ENCODE data around the gene ECM1. TPM values are rescaled to one million over a fixed set of nuclear protein-coding genes. Genes with fewer than 3 reads are reported as not detected.

The ECM1 gene
- total and polyA plus RNA-seq, 2 experiments from 2014 or later = 1.9 to 2.9 TPM

GRCh38 chr1:150515328-150516049, 7.6 kb downstream of the ECM1 start, which contains the start of gene FALEC:
TSS of gene FALEC (plus strand) at chr1:150515752.
- no peak for TF ChIP-seq CTCF (IDR thresholded peaks at IDR 0.05; ENCODE audit: low read depth, low read length)
- Histone ChIP-seq H3K9me3 (ENCODE audit: low read depth) (no peaks in the 10 kb centered on the region), H3K36me3 (no peaks in the 10 kb centered on the region), H3K27ac (peak within 1 kb of the TSS; percentile 86), H3K27me3 (no peaks in the 10 kb centered on the region), H3K4me3 (peak within 1 kb of the TSS; percentile 43), H3K4me1 (ENCODE audit: low read depth) (peaks cover 11% of the 10 kb centered on the region)
- peak; percentile 98 for DNase-seq (ENCODE audit: low read depth in 1 of 2, low spot score in 1 of 2)

- H3K4me1 ChIP-seq (ENCODE audit: low read depth) = peaks cover 11% of the 10 kb centered on the region
- H3K27ac ChIP-seq = no peak overlapping the region
- no peaks in the 10 kb centered on the region for H3K9me3 ChIP-seq (ENCODE audit: low read depth)
- H3K4me3 ChIP-seq = peak overlapping the region; percentile 43
- peak in 1 of 2 donors; percentile 21 for DNase-seq (ENCODE audit: low read depth in 1 of 2, low spot score in 1 of 2)
- no peaks in the 10 kb centered on the region for H3K27me3 ChIP-seq
- no peak for TF ChIP-seq CTCF (IDR thresholded peaks at IDR 0.05; ENCODE audit: low read depth, low read length)
- H3K36me3 ChIP-seq = no peaks in the 10 kb centered on the region
Observed at GRCh38 chr1:150516050-150516591, 8.2 kb downstream of the ECM1 start.

GRCh38 chr1:150516616-150517015, 8.7 kb downstream of the ECM1 start:
- no peaks in the 10 kb centered on the region for H3K36me3 ChIP-seq
- no peak for TF ChIP-seq CTCF (IDR thresholded peaks at IDR 0.05; ENCODE audit: low read depth, low read length)
- peaks cover 11% of the 10 kb centered on the region for H3K4me1 ChIP-seq (ENCODE audit: low read depth)
- H3K27ac ChIP-seq = no peak overlapping the region
- no peaks in the 10 kb centered on the region for H3K9me3 ChIP-seq (ENCODE audit: low read depth)
- H3K4me3 ChIP-seq = peak overlapping the region; percentile 43
- H3K27me3 ChIP-seq = no peaks in the 10 kb centered on the region
- no peak for DNase-seq (ENCODE audit: low read depth in 1 of 2, low spot score in 1 of 2)

GRCh38 chr1:150521196-150521968, 13.5 kb downstream of the ECM1 start:
- no peak for DNase-seq (ENCODE audit: low read depth in 1 of 2, low spot score in 1 of 2)
- no peak overlapping the region for H3K27ac ChIP-seq
- TF ChIP-seq CTCF (IDR thresholded peaks at IDR 0.05; ENCODE audit: low read depth, low read length) = no peak
- H3K27me3 ChIP-seq = no peaks in the 10 kb centered on the region
- H3K36me3 ChIP-seq = no peaks in the 10 kb centered on the region
- no peaks in the 10 kb centered on the region for H3K9me3 ChIP-seq (ENCODE audit: low read depth)
- no peak overlapping the region for H3K4me3 ChIP-seq
- H3K4me1 ChIP-seq (ENCODE audit: low read depth) = peaks cover under 1% of the 10 kb centered on the region

- Histone ChIP-seq H3K4me1 (ENCODE audit: low read depth) (no peaks in the 10 kb centered on the region), H3K36me3 (no peaks in the 10 kb centered on the region), H3K9me3 (ENCODE audit: low read depth) (no peaks in the 10 kb centered on the region), H3K27ac (no peak overlapping the region), H3K4me3 (no peak overlapping the region), H3K27me3 (no peaks in the 10 kb centered on the region)
- TF ChIP-seq CTCF (IDR thresholded peaks at IDR 0.05; ENCODE audit: low read depth, low read length) = no peak
- DNase-seq (ENCODE audit: low read depth in 1 of 2, low spot score in 1 of 2) = no peak
Observed at GRCh38 chr1:150525348-150525747, 17.4 kb downstream of the ECM1 start.

Measured in cardiac muscle cell (in vitro differentiated cells and primary cell).